ENCODE results near the gene TMCO4. TPM values are rescaled to one million over a fixed set of nuclear protein-coding genes. Genes with fewer than 3 reads are reported as not detected.

Gene TMCO4
- total RNA-seq, 2 experiments from 2014 or later: 1.2 to 8.1 TPM

- Histone ChIP-seq H3K36me3 (ENCODE audit: insufficient read depth, low read length) (no peaks in the 10 kb centered on the region), H3K9me3 (ENCODE audit: low read length) (no peaks in the 10 kb centered on the region), H4K20me1 (ENCODE audit: insufficient read depth, low read length) (no peaks in the 10 kb centered on the region), H2AFZ (ENCODE audit: low read length) (no peak overlapping the region), H3K79me2 (ENCODE audit: insufficient read depth, low read depth, low read length) (no peaks in the 10 kb centered on the region), H3K9me2 (ENCODE audit: insufficient read depth, low read length) (no peaks in the 10 kb centered on the region), H3K4me1 (ENCODE audit: insufficient read depth, low read length, poor library complexity, severe bottlenecking) (peaks cover 9% of the 10 kb centered on the region), H3K4me2 (ENCODE audit: low read length) (no peak overlapping the region), H3K4me3 (ENCODE audit: low read depth, low read length, poor library complexity, severe bottlenecking) (no peak overlapping the region), H3K27ac (ENCODE audit: low read depth, low read length, poor library complexity, severe bottlenecking) (no peak overlapping the region)
- ChIA-PET POLR2A (no interaction called here), CTCF (ENCODE audit: unreplicated experiment) (no interaction called here)
- intact Hi-C loops (cut with micrococcal nuclease; ENCODE audit: unreplicated experiment): no loop called here
- TF ChIP-seq EZH2phosphoT487 (IDR thresholded peaks at IDR 0.05; ENCODE audit: borderline replicate concordance, low read depth, low read length) (no peak), CTCF (conservative IDR thresholded peaks at IDR 0.05; ENCODE audit: low read length) (no peak)
- DNase-seq (ENCODE audit: low spot score): no peak
- no TSS peak for BruUV-seq (replicated peaks)
Observed at GRCh38 chr1:19696820-19697219, 102.9 kb downstream of the TMCO4 start.

- no peak for DNase-seq (ENCODE audit: low spot score)
- intact Hi-C loops (cut with micrococcal nuclease; ENCODE audit: unreplicated experiment): no loop called here
- TF ChIP-seq CTCF (conservative IDR thresholded peaks at IDR 0.05; ENCODE audit: low read length) (no peak), EZH2phosphoT487 (IDR thresholded peaks at IDR 0.05; ENCODE audit: borderline replicate concordance, low read depth, low read length) (no peak)
Observed at GRCh38 chr1:19695772-19696171, 103.9 kb downstream of the TMCO4 start.

GRCh38 chr1:19694298-19694697 lies 105.4 kb downstream of the TMCO4 start:
- no peak overlapping the region for H2AFZ ChIP-seq (ENCODE audit: low read length)
- no peaks in the 10 kb centered on the region for H3K79me2 ChIP-seq (ENCODE audit: insufficient read depth, low read depth, low read length)
- no peak overlapping the region for H3K27ac ChIP-seq (ENCODE audit: low read depth, low read length, poor library complexity, severe bottlenecking)
- ChIA-PET CTCF (ENCODE audit: unreplicated experiment) (no interaction called here), POLR2A (no interaction called here)
- no peaks in the 10 kb centered on the region for H4K20me1 ChIP-seq (ENCODE audit: insufficient read depth, low read length)
- no TSS peak for BruUV-seq (replicated peaks)
- no peaks in the 10 kb centered on the region for H3K9me2 ChIP-seq (ENCODE audit: insufficient read depth, low read length)
- peaks cover 9% of the 10 kb centered on the region for H3K4me1 ChIP-seq (ENCODE audit: insufficient read depth, low read length, poor library complexity, severe bottlenecking)
- no peaks in the 10 kb centered on the region for H3K9me3 ChIP-seq (ENCODE audit: low read length)
- TF ChIP-seq CTCF (conservative IDR thresholded peaks at IDR 0.05; ENCODE audit: low read length) (no peak), EZH2phosphoT487 (IDR thresholded peaks at IDR 0.05; ENCODE audit: borderline replicate concordance, low read depth, low read length) (no peak)
- H3K36me3 ChIP-seq (ENCODE audit: insufficient read depth, low read length): no peaks in the 10 kb centered on the region
- H3K4me2 ChIP-seq (ENCODE audit: low read length): no peak overlapping the region
- intact Hi-C loops (cut with micrococcal nuclease; ENCODE audit: unreplicated experiment): no loop called here
- no peak overlapping the region for H3K4me3 ChIP-seq (ENCODE audit: low read depth, low read length, poor library complexity, severe bottlenecking)
- no peak for DNase-seq (ENCODE audit: low spot score)

More at GRCh38 chr1:19695772-19696171, 103.9 kb downstream of the TMCO4 start:
- no peak overlapping the region for H3K4me3 ChIP-seq (ENCODE audit: low read depth, low read length, poor library complexity, severe bottlenecking)
- peaks cover 9% of the 10 kb centered on the region for H3K4me1 ChIP-seq (ENCODE audit: insufficient read depth, low read length, poor library complexity, severe bottlenecking)
- H2AFZ ChIP-seq (ENCODE audit: low read length): no peak overlapping the region
- ChIA-PET CTCF (ENCODE audit: unreplicated experiment) (interaction anchor here (0.5 kb wide), 1 partner anchor 33 kb away, joined by 3 read pairs; no protein-coding TSS in a partner anchor), POLR2A (interaction anchor here (0.7 kb wide), 1 partner anchor 9 kb away, joined by 3 read pairs; no protein-coding TSS in a partner anchor)
- no peaks in the 10 kb centered on the region for H3K9me3 ChIP-seq (ENCODE audit: low read length)
- no peaks in the 10 kb centered on the region for H3K36me3 ChIP-seq (ENCODE audit: insufficient read depth, low read length)
- BruUV-seq (replicated peaks): no TSS peak
- no peaks in the 10 kb centered on the region for H3K79me2 ChIP-seq (ENCODE audit: insufficient read depth, low read depth, low read length)
- H3K4me2 ChIP-seq (ENCODE audit: low read length): no peak overlapping the region
- H3K9me2 ChIP-seq (ENCODE audit: insufficient read depth, low read length): no peaks in the 10 kb centered on the region
- no peak overlapping the region for H3K27ac ChIP-seq (ENCODE audit: low read depth, low read length, poor library complexity, severe bottlenecking)
- H4K20me1 ChIP-seq (ENCODE audit: insufficient read depth, low read length): no peaks in the 10 kb centered on the region
